ENCODE measurements around the gene LIPT1.

GRCh38 chr2:99200076-99200800, 45.5 kb downstream of the LIPT1 start:
- no peak for TF ChIP-seq ZFP36 (IDR thresholded peaks at IDR 0.05; ENCODE audit: borderline replicate concordance, partially characterized antibody)
- no peak for TF ChIP-seq CTCF (IDR thresholded peaks at IDR 0.05)
- no peak for TF ChIP-seq POLR2A (IDR thresholded peaks at IDR 0.05; ENCODE audit: low read length)
- no peak for TF ChIP-seq ESRRA (IDR thresholded peaks at IDR 0.05; ENCODE audit: borderline replicate concordance, low read length)
- TF ChIP-seq RAD21 (conservative IDR thresholded peaks at IDR 0.05 in 1 of 2, IDR thresholded peaks at IDR 0.05 in 1 of 2): no peak
- no peak for TF ChIP-seq BCL3 (IDR thresholded peaks at IDR 0.05)
- TF ChIP-seq MAZ (IDR thresholded peaks at IDR 0.05; ENCODE audit: borderline replicate concordance, low read depth, low read length): no peak
